ENCODE results near the gene MTX1.

MTX1 gene

DNA sequence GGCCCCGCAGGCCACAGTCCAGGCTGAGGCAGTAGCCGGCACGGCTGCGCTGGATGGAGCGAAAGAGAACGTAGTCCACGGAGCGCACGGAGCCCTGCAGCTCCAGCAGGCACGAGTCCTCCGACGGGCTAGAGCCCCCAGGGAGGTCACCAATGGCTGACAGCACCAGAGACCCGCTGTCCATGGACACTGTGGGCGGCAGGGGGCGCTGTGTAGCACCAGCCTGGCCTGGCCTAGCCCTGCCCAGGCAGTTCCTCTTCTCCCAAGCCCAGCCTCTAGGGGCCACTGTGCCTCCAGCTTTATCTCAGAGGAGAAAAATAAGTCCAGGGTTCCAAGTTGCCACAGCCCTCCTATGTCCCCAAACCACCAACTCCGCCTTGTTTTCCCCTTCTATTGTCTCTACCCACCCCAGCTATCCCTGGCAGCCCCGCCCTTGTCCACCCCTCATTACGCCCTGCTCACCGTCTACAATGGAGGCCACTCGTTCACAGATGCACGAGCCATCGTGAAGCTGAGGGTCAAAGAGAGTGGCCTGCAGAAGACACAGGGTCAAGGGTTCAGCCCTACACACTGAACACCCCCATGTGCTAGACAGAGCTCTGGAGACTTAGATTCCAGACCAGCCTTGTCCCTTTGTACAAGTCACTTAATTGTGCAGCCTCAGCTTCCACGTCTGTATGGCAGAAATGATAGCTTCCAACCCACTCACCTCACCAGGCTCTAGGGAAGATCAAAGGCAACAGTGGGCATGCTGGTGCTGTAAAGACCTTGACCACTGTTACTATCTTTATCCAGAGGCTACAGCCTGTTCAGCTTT lies 42.3 kb downstream of the MTX1 start:
- Histone ChIP-seq H3K4me3 (peak overlapping the region; percentile 67), H3K27ac (peak overlapping the region in 1 of 2 donors; percentile 71)
- DNase-seq (ENCODE audit: low spot score), result peak; percentile 89
- TF ChIP-seq, protein P1, sequence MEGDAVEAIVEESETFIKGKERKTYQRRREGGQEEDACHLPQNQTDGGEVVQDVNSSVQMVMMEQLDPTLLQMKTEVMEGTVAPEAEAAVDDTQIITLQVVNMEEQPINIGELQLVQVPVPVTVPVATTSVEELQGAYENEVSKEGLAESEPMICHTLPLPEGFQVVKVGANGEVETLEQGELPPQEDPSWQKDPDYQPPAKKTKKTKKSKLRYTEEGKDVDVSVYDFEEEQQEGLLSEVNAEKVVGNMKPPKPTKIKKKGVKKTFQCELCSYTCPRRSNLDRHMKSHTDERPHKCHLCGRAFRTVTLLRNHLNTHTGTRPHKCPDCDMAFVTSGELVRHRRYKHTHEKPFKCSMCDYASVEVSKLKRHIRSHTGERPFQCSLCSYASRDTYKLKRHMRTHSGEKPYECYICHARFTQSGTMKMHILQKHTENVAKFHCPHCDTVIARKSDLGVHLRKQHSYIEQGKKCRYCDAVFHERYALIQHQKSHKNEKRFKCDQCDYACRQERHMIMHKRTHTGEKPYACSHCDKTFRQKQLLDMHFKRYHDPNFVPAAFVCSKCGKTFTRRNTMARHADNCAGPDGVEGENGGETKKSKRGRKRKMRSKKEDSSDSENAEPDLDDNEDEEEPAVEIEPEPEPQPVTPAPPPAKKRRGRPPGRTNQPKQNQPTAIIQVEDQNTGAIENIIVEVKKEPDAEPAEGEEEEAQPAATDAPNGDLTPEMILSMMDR (IDR thresholded peaks at IDR 0.05), result peak; percentile 99

DNA sequence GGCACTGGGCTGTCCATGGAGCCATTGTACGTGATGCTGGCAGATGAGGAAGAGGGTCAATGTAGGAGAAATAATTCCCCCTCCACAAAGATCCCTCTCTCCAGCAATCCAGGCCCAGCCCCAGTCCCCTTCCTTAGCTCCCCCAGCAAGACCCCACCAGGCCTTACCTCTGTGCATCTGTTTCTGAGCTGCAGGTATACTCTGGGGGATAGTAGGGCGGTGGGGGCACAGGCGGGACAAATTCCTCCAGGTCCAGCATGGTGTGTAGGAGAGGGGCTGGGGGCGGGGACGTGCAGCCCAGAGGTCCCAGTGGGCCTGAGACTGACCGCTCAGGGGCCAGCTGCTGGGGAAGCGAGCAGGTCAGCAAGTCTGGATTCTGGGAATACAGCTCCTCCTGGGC lies 43.1 kb downstream of the MTX1 start:
- H3K27ac ChIP-seq, result peak overlapping the region in 1 of 2 donors; percentile 71
- no peak for DNase-seq (ENCODE audit: low spot score)
- TF ChIP-seq, protein P1 (IDR thresholded peaks at IDR 0.05), result no peak
- no peak overlapping the region for H3K4me3 ChIP-seq

DNA sequence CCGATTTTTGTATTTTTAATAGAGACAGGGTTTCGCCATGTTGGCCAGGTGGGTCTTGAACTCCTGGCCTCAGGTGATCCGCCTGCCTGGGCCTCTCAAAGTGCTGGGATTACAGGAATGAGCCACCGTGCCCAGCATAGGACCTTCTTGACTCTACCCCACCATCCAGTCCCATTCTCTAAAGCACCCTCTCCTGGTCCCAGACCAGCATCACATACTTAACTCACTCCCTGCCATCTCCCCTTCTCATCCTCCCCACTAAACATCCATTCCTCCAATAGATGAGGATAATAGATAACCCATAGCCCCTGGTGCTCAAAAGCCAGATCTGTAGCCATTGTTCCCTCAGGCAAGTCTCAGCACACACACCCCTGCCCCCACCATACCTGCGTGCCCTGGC lies 44.7 kb downstream of the MTX1 start:
- no peak for DNase-seq (ENCODE audit: low spot score)
- Histone ChIP-seq H3K4me3 (peak overlapping the region; percentile 92), H3K27ac (peak overlapping the region; percentile 97 to 99)
- TF ChIP-seq, protein P1 (IDR thresholded peaks at IDR 0.05), result no peak

DNA sequence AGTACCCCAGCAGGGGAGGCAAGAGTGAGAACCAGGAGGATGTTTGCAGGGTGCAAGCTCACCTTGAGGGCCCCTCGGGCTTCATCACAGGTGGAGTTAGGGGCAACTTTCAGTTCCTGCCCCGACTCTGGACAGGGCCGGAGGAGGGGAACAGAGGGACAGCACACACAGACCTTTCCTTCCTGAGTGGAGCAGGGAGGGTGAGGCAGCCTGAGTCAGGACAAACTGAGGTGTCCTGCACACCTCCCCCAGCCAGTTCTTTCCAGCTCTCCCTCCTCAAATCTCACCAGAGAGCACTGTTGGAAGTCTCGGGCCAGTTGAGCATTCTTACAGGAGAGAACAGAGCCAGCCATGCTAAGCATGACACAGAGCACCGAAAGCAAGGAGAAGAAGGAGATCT lies 45.3 kb downstream of the MTX1 start:
- Histone ChIP-seq H3K27ac (peak overlapping the region; percentile 97 to 99), H3K4me3 (peak overlapping the region; percentile 92)
- DNase-seq (ENCODE audit: low spot score), result no peak
- TF ChIP-seq, protein P1 (IDR thresholded peaks at IDR 0.05), result no peak

DNA sequence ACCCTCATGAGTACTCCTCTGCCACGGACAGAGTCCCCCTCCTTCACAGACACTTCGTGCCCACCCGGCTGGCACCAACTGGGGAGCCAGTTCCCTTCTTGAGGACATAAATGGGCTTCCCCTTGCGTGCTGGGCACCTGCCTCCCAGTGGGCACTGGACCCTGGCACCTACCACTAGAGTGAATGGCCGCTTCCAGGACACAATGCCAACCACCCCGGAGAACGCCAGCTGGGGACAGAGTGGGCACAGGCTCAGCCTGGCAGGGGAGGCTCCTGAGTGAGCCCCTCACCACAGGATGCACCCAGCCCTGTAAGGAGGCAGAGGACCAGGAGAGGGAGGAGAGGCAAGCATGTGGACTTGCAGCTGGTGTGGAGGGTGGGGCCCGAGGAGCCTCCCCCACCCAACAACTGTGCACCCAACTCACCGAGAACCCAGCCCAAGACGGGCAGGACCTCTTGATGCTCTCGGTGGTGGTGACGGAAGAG lies 45.8 kb downstream of the MTX1 start:
- TF ChIP-seq, protein P1 (IDR thresholded peaks at IDR 0.05), result no peak
- peak; percentile 76 for DNase-seq (ENCODE audit: low spot score)
- peak overlapping the region; percentile 97 to 99 for H3K27ac ChIP-seq
- peak overlapping the region; percentile 92 for H3K4me3 ChIP-seq

DNA sequence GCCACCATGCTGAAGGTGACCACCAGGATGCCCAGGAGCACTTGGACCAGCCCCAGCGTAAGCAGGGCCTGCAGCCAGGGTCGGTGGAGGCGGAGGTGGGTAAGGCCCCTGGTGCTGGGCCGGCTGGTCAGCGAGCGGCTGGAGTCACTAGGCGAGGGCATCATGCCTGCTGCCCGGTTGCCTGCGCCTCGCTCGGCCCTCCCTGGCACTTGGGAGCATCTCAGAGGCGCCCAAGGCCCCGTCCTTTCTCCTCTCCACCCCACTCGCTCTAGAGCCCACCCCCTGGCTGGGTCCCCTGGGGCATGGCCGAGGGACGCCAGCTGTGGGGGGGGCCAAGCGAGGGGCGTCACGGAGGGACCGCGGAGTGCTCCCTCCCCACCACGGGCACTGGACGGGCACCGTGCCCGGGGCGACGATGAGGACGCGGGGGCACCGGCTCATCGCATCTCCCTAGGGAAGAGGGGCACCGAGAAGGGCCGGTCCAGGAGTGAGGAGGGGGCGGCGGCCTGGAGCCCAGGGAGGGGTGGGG lies 46.3 kb downstream of the MTX1 start:
- TF ChIP-seq, protein P1 (IDR thresholded peaks at IDR 0.05), result no peak
- peak overlapping the region; percentile 97 to 99 for H3K27ac ChIP-seq
- DNase-seq (ENCODE audit: low spot score), result peak; percentile 77
- H3K4me3 ChIP-seq, result peak overlapping the region; percentile 92

Measured in coronary artery (tissue), 2 donors.